Gastrocnemius medialis (tissue), 4 donors: ENCODE data around the gene ZNF804A. TPM values are rescaled to one million over a fixed set of nuclear protein-coding genes. Genes with fewer than 3 reads are reported as not detected.

Experiments used
- ATAC-seq, 2 donors: fragments of 150-250 bp; one replicate each; pipeline ENCODE4 v1.9.1; 2016
- DNase-seq, 2 donors: peaks; one replicate each; pipeline ENCODE4 v3.0.0-alpha.2; 2019
- H3K27ac ChIP-seq, 4 donors: fragments of 200-600 bp; sonication (generic); 1 replicate in 1 of 4; 2 replicates in 3 of 4; pipeline ENCODE4 v1.5.1; 2016 to 2018; ENCODE audit warnings: mild to moderate bottlenecking in 2 of 4, moderate library complexity in 1 of 4
- H3K27me3 ChIP-seq, 3 donors: fragments of 200-600 bp; sonication (generic) in 2 of 3; 1 replicate in 1 of 3; 2 replicates in 2 of 3; pipeline versions ENCODE4 v1.5.1 to v1.6.0; 2016 to 2019; ENCODE audit warnings: mild to moderate bottlenecking in 1 of 3, moderate library complexity in 1 of 3
- H3K36me3 ChIP-seq, 2 donors: fragments of 200-600 bp; sonication (generic) in 1 of 2; one replicate each; pipeline ENCODE4 v1.5.1; 2017 to 2018
- H3K4me1 ChIP-seq, 2 donors: fragments of 200-600 bp; sonication (generic) in 1 of 2; one replicate each; pipeline ENCODE4 v1.5.1; 2016 to 2017; ENCODE audit warnings: mild to moderate bottlenecking in 2 of 2
- H3K4me3 ChIP-seq, 4 donors: fragments of 200-600 bp; sonication (generic) in 3 of 4; 1 replicate in 1 of 4; 2 replicates in 3 of 4; pipeline ENCODE4 v1.5.1; 2016 to 2019; ENCODE audit warnings: mild to moderate bottlenecking in 2 of 4
- H3K9me3 ChIP-seq, 3 donors: fragments of 200-600 bp; sonication (generic) in 2 of 3; 1 replicate in 1 of 3; 2 replicates in 2 of 3; pipeline ENCODE4 v1.5.1; 2016 to 2019
- CTCF ChIP-seq, 5 experiments: fragments of 450-650 bp in 3 of 5; fragments of 200-600 bp in 2 of 5; sonication (generic) in 2 of 5; IDR thresholded peaks in 4 of 5; conservative IDR thresholded peaks in 1 of 5; 1 replicate in 4 of 5; 2 replicates in 1 of 5; pipeline ENCODE4 v1.5.1; 2016 to 2019; ENCODE audit warnings: antibody characterized with exemption in 5 of 5, mild to moderate bottlenecking in 3 of 5, moderate library complexity in 3 of 5
- POLR2A ChIP-seq, 2 donors: fragments of 450-650 bp; IDR thresholded peaks; one replicate each; pipeline ENCODE4 v1.6.1; 2017; ENCODE audit warnings: antibody characterized with exemption in 2 of 2, mild to moderate bottlenecking in 2 of 2, moderate library complexity in 2 of 2
- in situ Hi-C, 4 donors: fragments of 200-750 bp; cut with MboI; loops; one replicate each; pipeline versions ENCODE4 v1.15.0 to v1.8.0; 2017; ENCODE audit warnings: low sequenced_read_pairs in 4 of 4
- intact Hi-C: fragments of 100-400 bp; cut with DNase I; formaldehyde crosslinking; loops from one replicate; pipeline ENCODE4 v1.15.1; 2023; ENCODE audit warnings: low total_unique reads
- total RNA-seq, 4 donors: library from RNA; depleted of rRNA; stranded (reverse); fragments of >200 nt; gene quantifications; one replicate each; pipeline versions ENCODE4 v1.1.0 to v1.2.3, GENCODE V29; 2016

ZNF804A gene
- total RNA-seq, 4 donors from 2014 or later = not detected

- Histone ChIP-seq H3K27me3 (no peaks in the 10 kb centered on the region), H3K27ac (no peak overlapping the region), H3K4me3 (no peak overlapping the region), H3K9me3 (no peaks in the 10 kb centered on the region), H3K4me1 (no peaks in the 10 kb centered on the region), H3K36me3 (no peaks in the 10 kb centered on the region)
- intact Hi-C loops (no loop called here), in situ Hi-C loops (no loop called here)
- no peak for TF ChIP-seq CTCF (IDR thresholded peaks at IDR 0.05 in 4 of 5, conservative IDR thresholded peaks at IDR 0.05 in 1 of 5)
- no peak for TF ChIP-seq POLR2A (IDR thresholded peaks at IDR 0.05)
- DNase-seq (no peak), ATAC-seq (no peak)
Observed at GRCh38 chr2:184677171-184677570, 78.8 kb downstream of the ZNF804A start.

- Histone ChIP-seq H3K9me3 (no peaks in the 10 kb centered on the region), H3K4me3 (no peak overlapping the region), H3K4me1 (no peaks in the 10 kb centered on the region), H3K27me3 (no peaks in the 10 kb centered on the region), H3K36me3 (no peaks in the 10 kb centered on the region), H3K27ac (no peak overlapping the region)
- in situ Hi-C loops = no loop called here
- intact Hi-C loops = no loop called here
- no peak for DNase-seq
- ATAC-seq = no peak
- TF ChIP-seq POLR2A (IDR thresholded peaks at IDR 0.05) = no peak
- no peak for TF ChIP-seq CTCF (IDR thresholded peaks at IDR 0.05 in 4 of 5, conservative IDR thresholded peaks at IDR 0.05 in 1 of 5)
Observed at GRCh38 chr2:184679219-184680018, 81.1 kb downstream of the ZNF804A start.

- in situ Hi-C loops = no loop called here
- H3K27ac ChIP-seq = no peak overlapping the region
- intact Hi-C loops = no loop called here
Observed at GRCh38 chr2:184680825-184681224, 82.5 kb downstream of the ZNF804A start.

GRCh38 chr2:184681642-184682321, 83.5 kb downstream of the ZNF804A start:
- DNase-seq (no peak), ATAC-seq (no peak)
- H3K36me3 ChIP-seq = no peaks in the 10 kb centered on the region
- no peaks in the 10 kb centered on the region for H3K9me3 ChIP-seq
- intact Hi-C loops = no loop called here
- TF ChIP-seq CTCF (IDR thresholded peaks at IDR 0.05 in 4 of 5, conservative IDR thresholded peaks at IDR 0.05 in 1 of 5) (no peak), POLR2A (IDR thresholded peaks at IDR 0.05) (no peak)
- H3K27ac ChIP-seq = no peak overlapping the region
- in situ Hi-C loops = no loop called here
- H3K27me3 ChIP-seq = no peaks in the 10 kb centered on the region
- H3K4me1 ChIP-seq = no peaks in the 10 kb centered on the region
- no peak overlapping the region for H3K4me3 ChIP-seq

More at GRCh38 chr2:184680825-184681224, 82.5 kb downstream of the ZNF804A start:
- no peaks in the 10 kb centered on the region for H3K36me3 ChIP-seq
- no peaks in the 10 kb centered on the region for H3K27me3 ChIP-seq
- TF ChIP-seq CTCF (IDR thresholded peaks at IDR 0.05 in 4 of 5, conservative IDR thresholded peaks at IDR 0.05 in 1 of 5) (no peak), POLR2A (IDR thresholded peaks at IDR 0.05) (no peak)
- DNase-seq (no peak), ATAC-seq (no peak)
- H3K9me3 ChIP-seq = no peaks in the 10 kb centered on the region
- no peaks in the 10 kb centered on the region for H3K4me1 ChIP-seq
- no peak overlapping the region for H3K4me3 ChIP-seq
